ENCODE measurements around the gene MAPT.

GRCh38 chr17:45874151-45874550, 20.2 kb upstream of the MAPT start:
- TF ChIP-seq POLR2A (IDR thresholded peaks at IDR 0.05) (no peak), CTCF (IDR thresholded peaks at IDR 0.05) (no peak)
